Fibroblast of mammary gland (primary cell): ENCODE data around the gene NES.

ENCODE experiments used
- DNase-seq: peaks from one replicate; pipeline ENCODE4 v3.0.0-alpha.2; 2010; ENCODE audit warnings: low read depth
- H3K4me3 ChIP-seq: 2 replicates; pipeline ENCODE4 v1.5.1; 2011; ENCODE audit warnings: low read depth, mild to moderate bottlenecking, low read length, moderate library complexity; ENCODE audit not compliant: control insufficient read depth
- TF ChIP-seq, protein P1 (sequence below): conservative IDR thresholded peaks from 2 replicates; pipeline ENCODE4 v1.5.1; 2011; ENCODE audit warnings: low read depth, low read length, inconsistent platforms; ENCODE audit not compliant: control insufficient read depth, insufficient read depth

Gene NES

GRCh38 chr1:156646738-156647211, 30.4 kb downstream of the NES start:
- no peak overlapping the region for H3K4me3 ChIP-seq
- no peak for DNase-seq
- TF ChIP-seq, protein P1, sequence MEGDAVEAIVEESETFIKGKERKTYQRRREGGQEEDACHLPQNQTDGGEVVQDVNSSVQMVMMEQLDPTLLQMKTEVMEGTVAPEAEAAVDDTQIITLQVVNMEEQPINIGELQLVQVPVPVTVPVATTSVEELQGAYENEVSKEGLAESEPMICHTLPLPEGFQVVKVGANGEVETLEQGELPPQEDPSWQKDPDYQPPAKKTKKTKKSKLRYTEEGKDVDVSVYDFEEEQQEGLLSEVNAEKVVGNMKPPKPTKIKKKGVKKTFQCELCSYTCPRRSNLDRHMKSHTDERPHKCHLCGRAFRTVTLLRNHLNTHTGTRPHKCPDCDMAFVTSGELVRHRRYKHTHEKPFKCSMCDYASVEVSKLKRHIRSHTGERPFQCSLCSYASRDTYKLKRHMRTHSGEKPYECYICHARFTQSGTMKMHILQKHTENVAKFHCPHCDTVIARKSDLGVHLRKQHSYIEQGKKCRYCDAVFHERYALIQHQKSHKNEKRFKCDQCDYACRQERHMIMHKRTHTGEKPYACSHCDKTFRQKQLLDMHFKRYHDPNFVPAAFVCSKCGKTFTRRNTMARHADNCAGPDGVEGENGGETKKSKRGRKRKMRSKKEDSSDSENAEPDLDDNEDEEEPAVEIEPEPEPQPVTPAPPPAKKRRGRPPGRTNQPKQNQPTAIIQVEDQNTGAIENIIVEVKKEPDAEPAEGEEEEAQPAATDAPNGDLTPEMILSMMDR, result no peak

GRCh38 chr1:156645666-156646065, 31.5 kb downstream of the NES start:
- TF ChIP-seq, protein P1, result no peak
- no peak overlapping the region for H3K4me3 ChIP-seq
- no peak for DNase-seq

GRCh38 chr1:156645056-156645455, 32.2 kb downstream of the NES start:
- DNase-seq, result no peak
- no peak overlapping the region for H3K4me3 ChIP-seq
- TF ChIP-seq, protein P1, result no peak

DNA sequence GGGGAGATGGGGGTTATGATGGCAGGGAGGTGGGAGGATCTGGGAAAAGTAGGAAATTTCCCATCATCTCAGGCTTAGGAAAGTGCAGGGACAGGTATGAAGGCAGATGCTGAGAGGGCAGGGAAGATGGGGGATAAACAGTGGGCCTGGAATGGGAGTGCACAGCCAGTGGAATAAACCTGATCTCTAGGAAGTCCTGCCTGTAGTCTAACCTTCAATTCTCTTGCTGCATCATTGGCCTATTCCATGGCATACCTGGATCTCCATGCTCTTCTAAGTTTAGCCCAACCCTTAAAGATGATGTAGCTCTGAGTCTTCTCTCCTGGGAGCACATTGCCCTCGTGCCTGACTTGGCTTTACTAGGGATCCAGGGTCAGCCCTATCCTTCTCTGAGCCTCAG, 32.6 kb downstream of the NES start:
- TF ChIP-seq, protein P1, result no peak

GRCh38 chr1:156644146-156644545, 33.1 kb downstream of the NES start:
- no peak overlapping the region for H3K4me3 ChIP-seq
- DNase-seq, result no peak
- TF ChIP-seq, protein P1, result no peak

More for the DNA sequence above, 32.6 kb downstream of the NES start:
- DNase-seq, result no peak
- no peak overlapping the region for H3K4me3 ChIP-seq

DNA sequence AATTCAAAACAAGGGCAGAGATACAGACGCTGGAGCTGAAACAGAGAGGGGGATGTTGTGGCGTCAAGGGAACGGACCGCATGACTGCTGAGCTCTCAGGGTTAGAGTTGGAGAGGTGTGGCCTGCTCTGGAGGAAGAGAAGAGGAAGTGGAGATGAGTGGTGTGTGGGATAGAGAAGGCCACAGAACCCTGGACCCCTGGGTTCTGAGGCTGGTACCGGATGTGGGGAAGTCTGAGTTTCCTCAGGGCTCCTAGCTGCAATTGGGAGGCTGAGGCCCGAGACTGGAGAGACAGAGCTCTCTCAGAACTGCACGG, 33.5 kb downstream of the NES start:
- TF ChIP-seq, protein P1, result no peak
- no peak for DNase-seq
- H3K4me3 ChIP-seq, result no peak overlapping the region
